AG10803 (cell line): Measurements from ENCODE around the gene HOXA3.

Experiments
- DNase-seq: peaks from one replicate; pipeline ENCODE4 v3.0.0; 2010; ENCODE audit warnings: low read depth
- H3K4me3 ChIP-seq: 2 replicates; pipeline ENCODE4 v1.5.1; 2011; ENCODE audit warnings: mild to moderate bottlenecking, low read length, control low read depth
- TF ChIP-seq, protein P1 (sequence below): conservative IDR thresholded peaks from 2 replicates; pipeline ENCODE4 v1.5.1; 2011; ENCODE audit warnings: mild to moderate bottlenecking, low read length, control low read depth, inconsistent platforms

The HOXA3 gene

DNA sequence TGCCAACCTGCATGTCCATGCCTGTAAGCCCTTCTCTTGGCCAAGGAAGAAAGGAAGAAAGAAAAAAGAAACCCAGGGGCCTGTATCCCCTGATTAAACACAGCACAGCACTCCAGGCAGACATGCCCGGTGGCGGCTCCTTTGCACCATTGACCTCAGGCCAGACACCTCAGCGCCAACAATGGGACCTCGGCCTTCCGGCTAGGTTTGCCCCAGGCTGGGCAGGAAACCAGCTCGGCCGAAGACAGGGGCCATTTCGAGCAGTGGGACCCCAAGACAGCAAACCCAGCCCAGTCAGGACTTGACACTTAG lies 18.9 kb upstream of the HOXA3 start:
- DNase-seq = no peak

DNA sequence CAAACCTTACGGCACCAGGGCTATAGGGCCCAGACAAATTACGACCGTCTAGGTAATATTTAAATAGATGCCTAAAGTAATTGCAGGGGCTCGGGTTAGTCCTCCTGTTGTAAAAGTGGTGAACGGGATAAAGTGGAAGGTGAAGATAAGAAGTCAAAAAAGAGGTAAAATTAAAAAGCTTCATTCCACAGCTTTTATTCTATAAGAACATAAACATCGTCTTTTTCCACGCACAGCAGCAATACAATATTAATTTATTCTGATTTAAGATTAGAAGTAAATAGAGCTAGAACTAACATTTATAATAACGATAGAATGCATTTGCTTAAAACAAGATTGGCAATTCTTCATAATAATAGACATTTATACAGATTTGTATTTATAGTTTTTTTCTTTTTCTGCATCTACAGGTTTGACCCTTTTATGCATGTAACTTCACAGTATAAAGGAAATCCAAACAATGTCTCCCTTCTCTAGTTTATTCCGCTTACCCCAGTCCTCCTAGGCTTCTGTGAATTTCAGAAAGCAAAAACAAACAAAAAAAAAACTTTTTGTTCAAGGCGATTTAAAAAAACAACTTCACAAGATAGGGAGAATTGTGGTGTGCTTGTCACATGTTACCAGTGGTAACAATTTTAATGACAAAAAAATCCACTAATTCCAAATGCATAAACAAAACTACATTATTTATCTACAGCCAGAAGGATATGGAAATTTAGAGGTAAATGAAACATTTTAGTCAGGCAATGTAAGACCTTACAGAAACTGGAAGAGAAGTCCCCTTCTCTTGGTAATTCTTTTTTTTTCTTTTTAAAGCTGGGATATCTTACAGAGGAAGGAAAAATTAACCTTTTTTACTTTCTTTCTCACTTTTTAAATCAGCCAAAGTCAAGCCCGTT lies 18.3 kb upstream of the HOXA3 start:
- H3K4me3 ChIP-seq = peak overlapping the region; percentile 87
- TF ChIP-seq, protein P1, sequence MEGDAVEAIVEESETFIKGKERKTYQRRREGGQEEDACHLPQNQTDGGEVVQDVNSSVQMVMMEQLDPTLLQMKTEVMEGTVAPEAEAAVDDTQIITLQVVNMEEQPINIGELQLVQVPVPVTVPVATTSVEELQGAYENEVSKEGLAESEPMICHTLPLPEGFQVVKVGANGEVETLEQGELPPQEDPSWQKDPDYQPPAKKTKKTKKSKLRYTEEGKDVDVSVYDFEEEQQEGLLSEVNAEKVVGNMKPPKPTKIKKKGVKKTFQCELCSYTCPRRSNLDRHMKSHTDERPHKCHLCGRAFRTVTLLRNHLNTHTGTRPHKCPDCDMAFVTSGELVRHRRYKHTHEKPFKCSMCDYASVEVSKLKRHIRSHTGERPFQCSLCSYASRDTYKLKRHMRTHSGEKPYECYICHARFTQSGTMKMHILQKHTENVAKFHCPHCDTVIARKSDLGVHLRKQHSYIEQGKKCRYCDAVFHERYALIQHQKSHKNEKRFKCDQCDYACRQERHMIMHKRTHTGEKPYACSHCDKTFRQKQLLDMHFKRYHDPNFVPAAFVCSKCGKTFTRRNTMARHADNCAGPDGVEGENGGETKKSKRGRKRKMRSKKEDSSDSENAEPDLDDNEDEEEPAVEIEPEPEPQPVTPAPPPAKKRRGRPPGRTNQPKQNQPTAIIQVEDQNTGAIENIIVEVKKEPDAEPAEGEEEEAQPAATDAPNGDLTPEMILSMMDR = no peak
- DNase-seq = no peak

More for the DNA sequence above, 18.9 kb upstream of the HOXA3 start:
- H3K4me3 ChIP-seq = peak overlapping the region; percentile 87
- TF ChIP-seq, protein P1 = no peak

DNA sequence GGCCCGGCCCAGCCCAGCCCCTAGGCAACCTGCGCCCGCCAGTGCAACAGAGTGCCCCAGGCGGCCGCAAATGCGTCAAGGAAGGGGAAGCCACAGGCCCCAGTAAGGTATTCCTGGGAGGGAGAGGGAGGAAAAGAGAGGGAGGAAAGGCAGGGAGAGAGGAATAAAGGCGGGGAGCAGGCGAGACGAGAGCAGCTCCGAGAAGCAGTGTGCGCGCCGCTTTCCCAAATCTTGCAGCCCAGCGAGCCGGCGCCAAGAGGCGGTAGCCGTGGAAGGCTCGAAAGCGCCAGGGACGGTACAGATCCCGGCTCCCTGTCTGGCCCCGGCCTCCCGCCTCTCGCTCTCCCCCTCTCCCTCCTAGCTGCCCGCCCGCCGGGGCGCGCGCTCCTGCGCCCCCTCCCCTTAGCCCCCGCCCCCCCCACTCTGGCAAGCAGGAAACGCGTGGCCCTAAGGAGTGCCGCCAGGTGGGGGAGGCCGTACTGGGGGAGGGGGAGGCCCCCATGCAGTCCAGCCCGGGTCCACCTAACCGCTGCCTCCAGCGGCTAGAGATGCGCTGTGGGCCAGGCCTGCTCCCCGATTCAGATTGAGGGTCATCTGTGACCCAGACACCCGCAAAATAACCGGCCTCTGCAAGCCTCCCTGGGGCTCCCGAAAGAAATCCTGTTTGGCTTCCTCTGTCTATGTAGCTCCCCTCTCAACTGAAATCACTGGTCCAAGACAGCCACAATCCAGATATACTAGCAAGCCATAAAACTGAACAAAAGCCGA lies 17.5 kb upstream of the HOXA3 start:
- peak overlapping the region; percentile 87 for H3K4me3 ChIP-seq
- no peak for DNase-seq
- TF ChIP-seq, protein P1 = no peak

DNA sequence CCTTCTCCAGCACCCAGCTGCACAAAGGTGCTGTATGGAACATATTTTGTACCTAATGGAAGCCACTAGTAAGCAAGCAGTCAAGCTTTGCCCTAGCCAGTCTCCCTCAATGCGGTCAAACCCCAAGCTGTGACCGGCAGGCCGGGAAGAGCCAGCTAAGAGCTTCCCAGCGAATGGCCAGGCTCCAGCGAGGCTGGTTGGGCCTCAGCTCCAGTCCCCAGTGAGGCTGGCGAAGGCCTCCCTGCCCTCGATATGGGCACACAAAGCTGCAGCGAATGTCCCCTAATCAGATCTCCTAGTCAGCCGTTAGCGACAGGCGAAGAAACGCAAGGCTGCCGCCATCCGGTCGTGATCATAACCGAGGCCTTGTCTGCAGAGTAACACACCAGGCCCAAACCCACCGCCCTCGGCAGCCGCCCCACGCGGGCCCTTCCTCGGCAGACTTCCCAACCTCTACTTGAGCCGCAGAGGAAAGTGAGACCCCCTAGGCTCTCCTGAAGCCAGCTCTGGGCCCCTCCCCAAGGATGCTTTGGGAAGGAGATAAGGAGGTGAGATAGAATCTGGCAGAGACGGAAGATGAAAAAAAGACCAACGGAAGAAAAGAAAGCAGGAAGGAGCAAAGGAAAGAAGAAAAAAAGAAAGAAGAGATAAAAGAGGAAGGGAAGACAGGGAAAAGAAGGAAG lies 16.0 kb upstream of the HOXA3 start:
- H3K4me3 ChIP-seq = peak overlapping the region; percentile 87
- DNase-seq = peak; percentile 73
- TF ChIP-seq, protein P1 = peak; percentile 27; the same call in 1 of the 2 replicates

DNA sequence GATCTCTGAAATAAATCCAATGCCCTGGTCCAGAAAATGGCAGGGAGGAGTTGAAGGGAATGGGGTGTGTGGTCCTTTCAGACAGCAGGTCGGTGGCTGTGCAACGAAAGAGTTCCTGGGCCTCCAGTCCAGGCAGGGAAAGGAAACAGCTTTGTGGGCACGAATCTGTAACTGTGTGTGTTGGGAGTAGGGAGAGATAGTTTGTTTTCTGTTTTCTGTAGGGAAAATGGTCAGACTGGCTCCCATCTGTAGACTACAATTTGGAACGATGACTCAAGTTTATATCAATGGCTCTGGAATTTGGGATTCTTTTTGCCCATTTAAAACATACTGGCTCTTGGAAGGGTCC lies 15.5 kb upstream of the HOXA3 start:
- TF ChIP-seq, protein P1 = no peak
- peak overlapping the region; percentile 87 for H3K4me3 ChIP-seq
- DNase-seq = peak; percentile 81

DNA sequence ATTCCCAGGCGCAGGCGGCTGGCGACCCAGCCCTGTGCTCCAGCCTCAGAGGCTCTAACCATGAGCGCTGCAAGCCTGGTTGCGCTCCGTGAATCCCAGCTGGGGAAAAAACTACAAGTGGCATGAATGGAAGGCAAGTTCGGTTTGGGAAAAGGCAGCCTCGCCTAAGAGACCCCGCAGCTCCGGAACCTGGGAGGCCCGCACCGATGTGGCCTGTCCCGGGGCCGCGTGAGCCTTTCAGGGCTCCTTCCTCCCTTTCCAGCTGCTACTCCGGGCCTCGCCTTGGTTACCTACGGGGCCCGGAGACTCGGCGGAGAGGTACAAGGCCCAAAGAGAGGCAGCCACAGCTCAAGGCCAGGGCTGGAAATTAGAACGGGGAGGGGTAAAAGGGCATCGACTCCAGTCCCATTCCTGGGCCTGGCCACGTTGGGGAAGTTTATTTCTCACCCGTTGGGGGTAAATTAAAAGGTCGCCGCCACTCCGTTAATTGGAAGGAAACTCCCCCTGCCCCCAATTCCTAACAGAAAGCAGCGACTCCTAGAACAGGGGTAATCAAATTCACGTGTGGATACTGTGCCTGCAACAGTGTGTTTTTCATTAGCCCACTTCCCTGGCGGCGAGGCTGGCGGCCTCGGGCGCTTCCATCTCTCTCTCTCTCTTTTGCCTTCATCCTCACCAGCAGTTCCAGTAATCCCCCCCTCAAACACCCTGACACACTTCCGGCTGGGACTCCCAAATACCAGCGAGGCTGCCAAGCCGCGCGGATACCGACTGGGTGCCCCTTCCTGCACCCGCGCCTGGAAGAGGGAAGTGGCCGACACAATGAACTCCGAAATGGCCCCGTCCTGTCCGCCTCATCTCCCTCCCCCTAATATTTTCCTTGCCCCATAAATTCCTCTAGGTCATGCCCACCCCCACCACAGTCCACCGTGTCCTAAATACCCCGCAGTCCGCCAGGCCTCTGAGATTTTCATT lies 14.4 kb upstream of the HOXA3 start:
- H3K4me3 ChIP-seq = peak overlapping the region; percentile 87
- TF ChIP-seq, protein P1 = no peak
- DNase-seq = peak; percentile 87
